HL-60 (cell line): ENCODE results near the gene LRP1B.

Experiments used
- DNase-seq, 2 experiments: peaks; one replicate each; pipeline ENCODE4 v3.0.0-alpha.2; 2010 to 2020; ENCODE audit warnings: low read depth in 1 of 2, low spot score in 1 of 2
- H3K27ac ChIP-seq: fragments of 250-450 bp; sonication (Bioruptor Pico); replicated peaks from 2 replicates; pipeline ENCODE4 v1.5.1; 2020; ENCODE audit warnings: mild to moderate bottlenecking, moderate library complexity
- H3K27me3 ChIP-seq: fragments of 250-450 bp; sonication (Bioruptor Pico); 2 replicates; pipeline ENCODE4 v1.5.1; 2021; ENCODE audit warnings: mild to moderate bottlenecking, moderate library complexity; ENCODE audit not compliant: insufficient read depth, poor library complexity, severe bottlenecking
- H3K4me3 ChIP-seq: replicated peaks from 2 replicates; pipeline ENCODE4 v1.5.1; 2011; ENCODE audit warnings: mild to moderate bottlenecking, control low read depth, low read length; ENCODE audit not compliant: insufficient read depth
- GABPA ChIP-seq: IDR thresholded peaks from 2 replicates; pipeline ENCODE4 v1.6.1; 2012; ENCODE audit warnings: low read depth
- POLR2AphosphoS5 ChIP-seq: IDR thresholded peaks from 2 replicates; pipeline ENCODE4 v1.6.1; 2012; ENCODE audit warnings: low read depth
- REST ChIP-seq: IDR thresholded peaks from 2 replicates; pipeline ENCODE4 v1.6.1; 2012; ENCODE audit warnings: low read depth; ENCODE audit not compliant: insufficient replicate concordance
- SPI1 ChIP-seq: IDR thresholded peaks from 2 replicates; pipeline ENCODE4 v1.6.1; 2012; ENCODE audit warnings: low read depth, mild to moderate bottlenecking, borderline replicate concordance
- TF ChIP-seq, protein P1 (sequence below): IDR thresholded peaks from one replicate; pipeline ENCODE4 v1.5.1; 2011; ENCODE audit warnings: low read length, control low read depth, inconsistent platforms; ENCODE audit not compliant: insufficient read depth

Gene LRP1B

DNA sequence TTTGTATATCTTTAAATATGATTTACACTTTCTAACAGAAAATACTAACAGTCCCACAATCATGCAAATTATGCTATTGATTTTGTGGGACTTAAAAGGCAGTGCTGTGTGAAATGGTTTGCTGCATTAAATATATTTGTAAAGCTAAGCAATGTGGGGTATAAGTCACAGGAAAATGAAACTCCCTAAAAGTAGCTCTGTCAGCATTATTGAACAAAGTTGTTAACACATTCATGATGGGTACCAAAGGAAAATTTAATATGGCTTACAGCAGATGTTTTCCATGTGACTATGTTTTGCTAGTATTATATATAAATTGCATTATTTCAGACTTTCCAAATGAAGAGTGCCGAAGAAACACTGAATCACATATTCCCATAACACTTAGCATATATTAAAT, 1450.0 kb downstream of the LRP1B start:
- no peak overlapping the region for H3K4me3 ChIP-seq
- H3K27me3 ChIP-seq, result no peaks in the 10 kb centered on the region
- TF ChIP-seq, protein P1, sequence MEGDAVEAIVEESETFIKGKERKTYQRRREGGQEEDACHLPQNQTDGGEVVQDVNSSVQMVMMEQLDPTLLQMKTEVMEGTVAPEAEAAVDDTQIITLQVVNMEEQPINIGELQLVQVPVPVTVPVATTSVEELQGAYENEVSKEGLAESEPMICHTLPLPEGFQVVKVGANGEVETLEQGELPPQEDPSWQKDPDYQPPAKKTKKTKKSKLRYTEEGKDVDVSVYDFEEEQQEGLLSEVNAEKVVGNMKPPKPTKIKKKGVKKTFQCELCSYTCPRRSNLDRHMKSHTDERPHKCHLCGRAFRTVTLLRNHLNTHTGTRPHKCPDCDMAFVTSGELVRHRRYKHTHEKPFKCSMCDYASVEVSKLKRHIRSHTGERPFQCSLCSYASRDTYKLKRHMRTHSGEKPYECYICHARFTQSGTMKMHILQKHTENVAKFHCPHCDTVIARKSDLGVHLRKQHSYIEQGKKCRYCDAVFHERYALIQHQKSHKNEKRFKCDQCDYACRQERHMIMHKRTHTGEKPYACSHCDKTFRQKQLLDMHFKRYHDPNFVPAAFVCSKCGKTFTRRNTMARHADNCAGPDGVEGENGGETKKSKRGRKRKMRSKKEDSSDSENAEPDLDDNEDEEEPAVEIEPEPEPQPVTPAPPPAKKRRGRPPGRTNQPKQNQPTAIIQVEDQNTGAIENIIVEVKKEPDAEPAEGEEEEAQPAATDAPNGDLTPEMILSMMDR, result no peak
- TF ChIP-seq GABPA, result no peak
- no peak for TF ChIP-seq SPI1
- DNase-seq, result no peak
- no peak overlapping the region for H3K27ac ChIP-seq

DNA sequence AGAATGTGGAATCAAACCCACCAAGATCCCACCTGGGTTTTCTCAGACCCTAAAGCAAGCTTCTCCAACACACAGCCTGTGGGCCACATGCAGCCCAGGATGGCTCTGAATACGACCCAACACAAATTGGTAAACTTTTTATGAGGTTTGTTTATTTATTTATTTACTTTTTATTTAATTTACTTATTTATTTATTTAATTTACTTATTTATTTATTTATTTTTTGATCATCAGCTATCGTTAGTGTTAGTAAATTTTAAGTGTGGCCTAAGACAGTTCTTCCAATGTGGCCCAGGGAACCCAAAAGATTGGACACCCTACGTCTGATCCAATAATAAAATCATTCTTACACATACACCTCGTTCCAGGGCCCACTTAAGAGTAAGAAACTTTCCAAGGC, 1451.1 kb downstream of the LRP1B start:
- Histone ChIP-seq H3K4me3 (no peak overlapping the region), H3K27ac (no peak overlapping the region), H3K27me3 (no peaks in the 10 kb centered on the region)
- TF ChIP-seq, protein P1, result no peak
- TF ChIP-seq REST, result no peak
- no peak for TF ChIP-seq POLR2AphosphoS5
- no peak for TF ChIP-seq SPI1
- TF ChIP-seq GABPA, result no peak
- no peak for DNase-seq

DNA sequence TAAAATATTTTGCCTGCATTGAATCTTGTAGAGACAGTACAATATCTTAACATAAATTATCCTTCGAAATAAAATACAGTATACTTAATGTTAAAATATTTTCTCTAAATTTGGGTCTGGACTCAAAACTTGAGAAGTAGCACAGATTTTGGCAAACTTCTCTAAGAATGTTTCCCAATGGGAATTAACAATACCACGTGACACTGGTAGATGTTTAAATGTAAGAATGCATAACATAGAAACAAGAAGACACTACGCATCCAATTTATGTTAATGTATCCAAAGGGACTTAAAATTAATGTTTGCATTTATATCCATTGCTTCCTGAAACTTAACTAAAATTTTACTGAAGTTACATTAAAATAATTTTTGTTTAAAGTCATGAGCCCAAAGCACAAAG, 1460.9 kb downstream of the LRP1B start:
- H3K27me3 ChIP-seq, result no peaks in the 10 kb centered on the region
- DNase-seq, result no peak
- H3K27ac ChIP-seq, result no peak overlapping the region
- TF ChIP-seq SPI1, result no peak
- TF ChIP-seq, protein P1, result no peak
- TF ChIP-seq REST, result no peak
- TF ChIP-seq POLR2AphosphoS5, result no peak
- TF ChIP-seq GABPA, result no peak
- no peak overlapping the region for H3K4me3 ChIP-seq

DNA sequence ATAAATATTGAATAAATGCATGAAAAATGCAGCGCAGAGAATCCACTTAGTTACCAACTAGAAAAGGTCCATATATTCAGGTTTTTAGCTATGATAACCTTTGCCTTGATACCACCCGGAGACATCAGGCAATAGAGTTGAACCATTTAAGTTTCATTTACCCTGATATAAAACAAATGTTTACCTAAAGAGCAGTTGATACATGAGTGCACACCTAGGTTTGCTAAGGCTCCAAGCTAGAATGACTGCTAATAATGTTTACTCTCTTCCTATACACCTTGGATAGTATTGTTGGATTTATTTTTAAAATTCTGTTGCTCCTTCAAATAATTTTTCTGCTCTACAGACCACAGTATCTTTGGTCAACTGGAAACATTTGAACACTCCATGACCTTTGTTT, 1463.6 kb downstream of the LRP1B start:
- TF ChIP-seq POLR2AphosphoS5 (no peak), GABPA (no peak), SPI1 (no peak), REST (no peak)
- TF ChIP-seq, protein P1, result no peak
- DNase-seq, result no peak
- Histone ChIP-seq H3K4me3 (no peak overlapping the region), H3K27me3 (no peaks in the 10 kb centered on the region), H3K27ac (no peak overlapping the region)
